Measurements from ENCODE around the gene NCR1.

- TF ChIP-seq, protein P1, sequence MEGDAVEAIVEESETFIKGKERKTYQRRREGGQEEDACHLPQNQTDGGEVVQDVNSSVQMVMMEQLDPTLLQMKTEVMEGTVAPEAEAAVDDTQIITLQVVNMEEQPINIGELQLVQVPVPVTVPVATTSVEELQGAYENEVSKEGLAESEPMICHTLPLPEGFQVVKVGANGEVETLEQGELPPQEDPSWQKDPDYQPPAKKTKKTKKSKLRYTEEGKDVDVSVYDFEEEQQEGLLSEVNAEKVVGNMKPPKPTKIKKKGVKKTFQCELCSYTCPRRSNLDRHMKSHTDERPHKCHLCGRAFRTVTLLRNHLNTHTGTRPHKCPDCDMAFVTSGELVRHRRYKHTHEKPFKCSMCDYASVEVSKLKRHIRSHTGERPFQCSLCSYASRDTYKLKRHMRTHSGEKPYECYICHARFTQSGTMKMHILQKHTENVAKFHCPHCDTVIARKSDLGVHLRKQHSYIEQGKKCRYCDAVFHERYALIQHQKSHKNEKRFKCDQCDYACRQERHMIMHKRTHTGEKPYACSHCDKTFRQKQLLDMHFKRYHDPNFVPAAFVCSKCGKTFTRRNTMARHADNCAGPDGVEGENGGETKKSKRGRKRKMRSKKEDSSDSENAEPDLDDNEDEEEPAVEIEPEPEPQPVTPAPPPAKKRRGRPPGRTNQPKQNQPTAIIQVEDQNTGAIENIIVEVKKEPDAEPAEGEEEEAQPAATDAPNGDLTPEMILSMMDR (conservative IDR thresholded peaks at IDR 0.05), result no peak
- TF ChIP-seq ZFX (IDR thresholded peaks at IDR 0.05), result no peak
Measured at GRCh38 chr19:54903303-54903702, 2.6 kb upstream of the NCR1 start.
